IPS-11a (cell line): ENCODE data around the gene CCDC68.
"Not testable (repeated sequence)": the region's sequence is repeated elsewhere in the genome, so short reads cannot be mapped to it uniquely, and the experiment has no call there.

Experiments
- H3K4me3 ChIP-seq: one replicate; pipeline ENCODE4 v1.5.1; 2013; ENCODE audit warnings: low read depth, low read length, control low read depth

Gene CCDC68, protein sequence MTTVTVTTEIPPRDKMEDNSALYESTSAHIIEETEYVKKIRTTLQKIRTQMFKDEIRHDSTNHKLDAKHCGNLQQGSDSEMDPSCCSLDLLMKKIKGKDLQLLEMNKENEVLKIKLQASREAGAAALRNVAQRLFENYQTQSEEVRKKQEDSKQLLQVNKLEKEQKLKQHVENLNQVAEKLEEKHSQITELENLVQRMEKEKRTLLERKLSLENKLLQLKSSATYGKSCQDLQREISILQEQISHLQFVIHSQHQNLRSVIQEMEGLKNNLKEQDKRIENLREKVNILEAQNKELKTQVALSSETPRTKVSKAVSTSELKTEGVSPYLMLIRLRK

GRCh38 chr18:54958704-54959625, at the start of gene CCDC68:
CCDC68 (minus strand) TSS chr18:54959461; CDS start chr18:54942791, 16,670 bp downstream.
- H3K4me3 ChIP-seq: peak within 1 kb of the TSS; percentile 67

- H3K4me3 ChIP-seq: no peak overlapping the region
Observed at GRCh38 chr18:55007602-55008001, 48.3 kb upstream of the CCDC68 start.

GRCh38 chr18:55003695-55004094, 44.4 kb upstream of the CCDC68 start:
- no peak overlapping the region for H3K4me3 ChIP-seq

DNA sequence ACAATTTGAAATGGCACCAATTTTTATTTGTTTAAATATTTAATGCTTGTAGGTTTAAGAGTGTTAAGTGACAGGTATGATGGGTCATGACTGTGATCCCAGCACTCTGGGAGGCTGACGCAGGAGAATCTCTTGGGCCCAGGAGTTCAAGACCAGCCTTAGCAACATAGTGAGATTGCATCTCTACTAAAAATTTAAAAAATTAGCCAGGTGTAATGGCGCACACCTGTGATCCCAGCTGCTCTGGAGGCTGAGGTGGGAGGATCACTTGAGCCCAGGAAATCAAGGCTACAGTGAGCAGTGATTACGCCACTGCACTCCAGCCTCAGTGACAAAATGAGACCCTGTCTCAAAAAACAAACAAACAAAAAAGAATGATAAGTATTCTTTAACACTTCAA, 43.0 kb upstream of the CCDC68 start:
- H3K4me3 ChIP-seq: no peak overlapping the region

GRCh38 chr18:55001394-55002024, 42.2 kb upstream of the CCDC68 start:
- H3K4me3 ChIP-seq: no peak overlapping the region

DNA sequence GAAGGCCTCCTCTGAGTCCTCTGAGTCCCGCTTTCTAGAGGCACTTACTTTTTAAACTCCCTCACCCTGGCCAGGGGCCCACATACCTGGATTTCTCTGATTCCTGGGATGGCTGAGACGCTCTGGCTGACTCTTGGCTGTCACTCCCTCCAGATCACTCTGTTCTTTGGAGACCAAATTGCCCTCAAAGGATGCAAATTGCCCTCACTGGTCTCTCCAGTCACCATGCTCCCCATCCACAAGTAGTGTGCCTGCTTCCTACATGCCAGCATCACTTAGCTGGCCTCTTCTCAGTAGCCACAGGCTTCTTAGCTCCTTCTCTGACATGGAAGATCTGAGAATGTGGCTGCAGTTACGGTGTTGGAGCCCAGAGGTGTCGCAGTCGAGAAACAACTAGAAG, 41.3 kb upstream of the CCDC68 start:
- no peak overlapping the region for H3K4me3 ChIP-seq

DNA sequence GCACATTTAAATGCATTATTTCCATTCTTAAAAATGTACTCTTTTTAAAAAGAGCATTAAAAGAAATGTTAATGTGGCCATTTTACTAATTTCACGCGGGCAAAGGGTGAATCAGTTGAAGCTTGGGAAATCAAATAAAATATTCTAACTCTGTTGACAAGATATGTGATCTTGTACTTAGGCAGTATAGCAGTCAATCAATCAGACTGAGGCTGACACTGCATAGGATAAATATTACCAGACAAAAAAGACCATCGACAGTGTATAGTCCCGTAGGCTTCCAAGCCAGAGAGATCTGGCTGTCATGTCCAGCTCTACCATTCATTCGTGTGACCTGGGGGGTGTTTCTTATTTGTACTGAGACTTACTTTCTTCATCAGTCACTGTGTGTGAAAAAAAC, 39.8 kb upstream of the CCDC68 start:
- H3K4me3 ChIP-seq: no peak overlapping the region

DNA sequence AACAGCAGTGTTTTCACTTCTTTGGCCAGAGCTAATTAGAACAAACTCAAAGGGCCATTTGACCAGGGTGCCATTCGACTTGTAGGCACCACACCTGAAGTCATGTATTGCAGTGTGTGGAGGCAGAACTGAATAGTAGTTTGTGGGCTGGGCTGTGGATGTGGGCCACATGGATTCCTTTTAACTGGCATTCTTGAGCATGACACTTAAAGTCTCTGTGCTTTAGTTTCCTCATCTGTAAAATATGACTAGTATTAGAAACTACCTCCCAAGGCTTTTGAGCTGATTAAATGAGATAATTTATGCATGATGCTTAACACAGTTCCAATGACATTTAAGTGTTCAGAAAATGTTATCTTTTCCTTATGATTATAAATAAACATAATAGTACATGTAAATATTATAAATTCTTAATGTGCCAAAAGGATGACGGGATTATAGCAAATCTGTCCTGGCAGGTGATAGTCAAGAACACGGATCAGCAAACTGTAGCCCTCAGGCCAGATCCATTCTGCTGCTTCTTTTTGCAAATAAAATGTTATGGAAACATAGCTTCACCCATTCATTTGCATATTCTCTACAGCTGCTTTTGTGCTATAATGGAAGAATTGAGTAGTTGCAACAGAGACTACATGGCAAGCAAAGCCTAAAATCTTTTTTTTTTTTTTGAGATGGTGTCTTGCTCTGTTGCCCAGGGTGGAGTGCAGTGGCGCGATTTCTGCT, 36.3 kb upstream of the CCDC68 start:
- no peak overlapping the region for H3K4me3 ChIP-seq

DNA sequence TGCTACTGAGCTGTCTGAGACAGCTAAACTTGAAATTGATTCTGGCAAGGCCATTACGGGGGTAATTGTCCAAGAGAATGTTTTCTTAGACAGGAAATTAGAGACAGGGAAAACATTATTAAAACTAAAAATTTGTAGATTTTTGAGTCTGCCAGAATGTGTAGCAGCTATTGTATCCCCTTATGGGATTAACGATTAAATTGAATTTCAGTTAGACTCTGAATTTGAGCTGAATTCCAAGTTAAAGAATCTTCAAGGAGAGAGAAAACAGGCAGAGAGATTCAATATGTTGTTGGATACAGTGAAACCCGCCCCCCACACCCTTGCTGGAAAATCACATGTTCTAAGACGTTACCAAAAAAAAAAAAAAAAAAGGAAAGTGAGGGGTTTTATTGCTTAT, 32.7 kb upstream of the CCDC68 start:
- no peak overlapping the region for H3K4me3 ChIP-seq

DNA sequence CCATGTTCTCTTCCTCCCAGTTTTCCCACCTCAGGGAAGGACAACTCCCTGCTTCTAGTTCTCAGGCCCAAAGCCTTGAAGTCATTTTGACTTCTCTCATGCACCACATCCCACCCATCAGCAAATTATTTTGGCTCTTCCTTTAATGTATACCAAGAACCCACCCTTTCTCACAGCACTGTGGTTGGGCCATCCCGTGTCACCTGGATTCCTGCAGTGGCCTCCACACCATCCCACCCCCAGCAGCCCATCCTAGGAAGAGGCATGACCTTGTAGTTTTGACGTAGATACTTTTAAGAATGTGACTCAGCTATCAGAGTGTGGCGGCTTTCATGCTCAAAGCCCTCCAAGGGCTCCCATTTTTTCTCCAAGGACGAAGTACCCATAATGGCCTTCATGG, 25.6 kb upstream of the CCDC68 start:
- no peak overlapping the region for H3K4me3 ChIP-seq

DNA sequence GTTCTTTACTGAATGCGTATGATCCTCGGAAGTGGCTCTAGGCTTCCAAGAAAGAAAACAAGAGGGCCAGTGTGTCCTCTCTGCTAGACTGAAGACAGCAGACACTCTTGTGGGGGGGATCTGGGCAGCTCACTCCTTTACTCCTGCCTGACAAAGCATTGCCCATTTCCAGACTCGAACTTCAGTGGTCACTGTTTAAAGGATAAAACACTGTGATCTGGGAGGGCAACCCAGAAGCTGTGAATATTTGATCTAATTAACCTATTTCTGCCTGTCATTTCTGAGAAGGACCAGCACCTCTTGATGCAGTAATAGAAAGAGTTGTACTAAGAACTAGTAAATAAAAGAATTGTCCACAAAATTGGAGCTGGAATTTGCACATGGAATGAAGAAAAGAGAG, 24.5 kb upstream of the CCDC68 start:
- no peak overlapping the region for H3K4me3 ChIP-seq

DNA sequence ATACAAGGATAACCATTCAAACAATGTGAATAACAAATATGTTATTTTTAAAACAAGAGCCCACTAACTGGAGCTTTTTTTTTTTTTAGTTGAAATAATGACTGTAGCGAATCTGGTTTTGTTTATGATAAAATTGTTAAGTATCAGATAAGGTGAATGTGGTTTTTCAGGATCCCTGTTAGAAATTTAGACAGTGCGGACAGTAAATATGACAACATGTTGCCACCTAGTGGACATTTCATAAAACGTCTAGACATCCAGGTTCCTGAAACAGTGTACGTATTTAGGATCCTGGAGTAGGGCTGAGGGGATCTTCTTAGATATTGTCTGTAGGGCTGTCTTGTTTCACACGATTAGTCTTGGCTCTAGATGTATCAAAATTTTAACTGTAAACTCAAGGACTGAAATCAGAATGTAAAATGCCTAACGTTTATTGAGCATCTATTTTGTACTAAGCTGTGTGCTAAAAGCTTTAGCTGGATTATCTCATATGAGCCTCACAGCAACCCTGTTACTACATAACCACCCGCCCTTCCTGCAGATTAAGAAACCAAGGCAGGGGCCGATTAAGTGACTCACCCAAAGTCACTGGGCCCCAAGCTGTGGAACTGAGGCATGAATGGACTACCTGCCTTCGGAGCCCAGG, 23.9 kb upstream of the CCDC68 start:
- H3K4me3 ChIP-seq: no peak overlapping the region

GRCh38 chr18:54981076-54981475, 21.8 kb upstream of the CCDC68 start:
- no peak overlapping the region for H3K4me3 ChIP-seq

DNA sequence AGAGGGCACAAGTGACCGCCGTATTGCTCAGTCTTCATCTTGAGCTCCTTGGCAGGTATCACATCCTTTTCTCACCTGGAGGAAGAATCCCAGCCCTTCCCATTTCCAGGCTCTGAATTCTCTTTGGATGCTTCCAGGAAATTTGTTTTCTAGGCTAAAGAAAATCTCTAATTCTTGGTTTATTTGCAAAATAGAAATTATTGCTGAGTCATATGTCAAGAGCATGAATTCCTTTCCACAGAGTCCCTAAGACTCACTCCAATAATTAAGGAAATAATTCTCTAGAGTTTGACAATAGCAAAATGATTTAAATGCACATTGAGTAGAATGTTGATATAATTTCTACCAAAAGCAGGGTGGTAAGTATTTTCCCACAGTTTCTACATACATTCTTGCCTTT, 16.3 kb upstream of the CCDC68 start:
- H3K4me3 ChIP-seq: no peak overlapping the region

DNA sequence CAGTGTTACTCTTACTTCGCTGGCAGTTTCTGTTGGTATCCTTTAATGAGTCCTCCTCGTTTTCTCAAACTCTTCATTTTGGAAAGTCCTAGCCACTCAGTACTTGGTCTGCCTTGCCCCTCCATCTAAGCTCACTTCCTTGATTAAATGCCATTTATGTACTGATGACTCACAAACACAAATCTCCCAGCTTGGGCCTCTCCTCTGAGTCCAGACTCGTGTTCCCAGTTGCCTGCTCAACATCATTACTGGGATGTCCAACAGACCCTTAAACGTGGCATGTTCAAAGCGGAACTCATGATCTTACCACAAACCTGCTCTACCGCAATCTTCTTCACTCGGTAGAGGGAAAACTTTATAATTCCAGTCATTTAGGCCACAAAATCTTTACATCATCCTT, 13.8 kb upstream of the CCDC68 start:
- H3K4me3 ChIP-seq: no peak overlapping the region

GRCh38 chr18:54968807-54969206, 9.5 kb upstream of the CCDC68 start:
- no peak overlapping the region for H3K4me3 ChIP-seq

DNA sequence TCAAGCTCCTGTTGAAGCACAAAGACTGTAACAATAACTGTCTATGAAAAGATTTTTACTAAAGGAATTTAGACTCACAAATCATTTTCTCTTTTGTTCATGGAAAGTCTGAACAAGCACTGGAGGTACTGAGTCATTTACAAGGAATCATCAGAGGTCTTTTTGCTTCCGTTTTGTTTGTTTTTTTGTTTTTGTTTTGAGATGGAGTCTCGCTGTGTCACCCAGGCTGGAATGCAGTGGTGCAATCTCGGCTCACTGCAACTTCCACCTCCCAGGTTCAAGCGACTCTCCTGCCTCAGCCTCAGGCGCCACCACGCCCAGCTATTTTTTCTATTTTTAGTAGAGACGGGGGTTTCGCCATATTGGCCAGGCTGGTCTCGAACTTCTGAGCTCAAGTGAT, 9.0 kb upstream of the CCDC68 start:
- not testable (repeated sequence) for H3K4me3 ChIP-seq

GRCh38 chr18:54967786-54968185, 8.5 kb upstream of the CCDC68 start:
- H3K4me3 ChIP-seq: no peak overlapping the region

- H3K4me3 ChIP-seq: no peak overlapping the region
Observed at GRCh38 chr18:54964741-54965140, 5.5 kb upstream of the CCDC68 start.

GRCh38 chr18:54962919-54963645, 3.8 kb upstream of the CCDC68 start:
- no peak overlapping the region for H3K4me3 ChIP-seq
